PC-9 (cell line): ENCODE results near the gene HTR5A.

Source experiments
- EZH2 ChIP-seq: fragments of 200-600 bp; sonication (generic); IDR thresholded peaks from 2 replicates; pipeline ENCODE4 v1.8.0; 2017; ENCODE audit warnings: antibody characterized with exemption, low read depth
- TF ChIP-seq, protein P1 (sequence below): fragments of 200-600 bp; sonication (generic); conservative IDR thresholded peaks from 2 replicates; pipeline ENCODE4 v1.6.1; 2017; ENCODE audit warnings: mixed run types, antibody characterized with exemption, mild to moderate bottlenecking, moderate library complexity

- TF ChIP-seq, protein P1, sequence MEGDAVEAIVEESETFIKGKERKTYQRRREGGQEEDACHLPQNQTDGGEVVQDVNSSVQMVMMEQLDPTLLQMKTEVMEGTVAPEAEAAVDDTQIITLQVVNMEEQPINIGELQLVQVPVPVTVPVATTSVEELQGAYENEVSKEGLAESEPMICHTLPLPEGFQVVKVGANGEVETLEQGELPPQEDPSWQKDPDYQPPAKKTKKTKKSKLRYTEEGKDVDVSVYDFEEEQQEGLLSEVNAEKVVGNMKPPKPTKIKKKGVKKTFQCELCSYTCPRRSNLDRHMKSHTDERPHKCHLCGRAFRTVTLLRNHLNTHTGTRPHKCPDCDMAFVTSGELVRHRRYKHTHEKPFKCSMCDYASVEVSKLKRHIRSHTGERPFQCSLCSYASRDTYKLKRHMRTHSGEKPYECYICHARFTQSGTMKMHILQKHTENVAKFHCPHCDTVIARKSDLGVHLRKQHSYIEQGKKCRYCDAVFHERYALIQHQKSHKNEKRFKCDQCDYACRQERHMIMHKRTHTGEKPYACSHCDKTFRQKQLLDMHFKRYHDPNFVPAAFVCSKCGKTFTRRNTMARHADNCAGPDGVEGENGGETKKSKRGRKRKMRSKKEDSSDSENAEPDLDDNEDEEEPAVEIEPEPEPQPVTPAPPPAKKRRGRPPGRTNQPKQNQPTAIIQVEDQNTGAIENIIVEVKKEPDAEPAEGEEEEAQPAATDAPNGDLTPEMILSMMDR: no peak
- no peak for TF ChIP-seq EZH2
Observed at GRCh38 chr7:155066417-155066950, 3.6 kb upstream of the HTR5A start.
